GM13976 (cell line): ENCODE measurements around the gene GPNMB.
"Not testable (repeated sequence)": the region's sequence is repeated elsewhere in the genome, so short reads cannot be mapped to it uniquely, and the experiment has no call there.

ENCODE experiments used
- DNase-seq: peaks from one replicate; pipeline ENCODE4 v3.0.0; 2012; ENCODE audit warnings: low spot score
- CTCF ChIP-seq: IDR thresholded peaks from 2 replicates; pipeline ENCODE4 v1.5.1; 2012; ENCODE audit warnings: borderline replicate concordance, mild to moderate bottlenecking; ENCODE audit not compliant: insufficient read depth; ENCODE audit errors: extremely low read depth, missing control alignments, control extremely low read depth
- in situ Hi-C: fragments of 300-500 bp; cut with MboI; formaldehyde crosslinking; loops from one replicate; pipeline ENCODE4 v1.12.0; 2022; ENCODE audit warnings: low sequenced_read_pairs, mixed read lengths, inconsistent platforms; ENCODE audit not compliant: unreplicated experiment

The GPNMB gene

GRCh38 chr7:23246555-23246954 is at the start of gene GPNMB:
TSS of gene GPNMB (plus strand) at chr7:23246775. CDS start at chr7:23246858, 83 bp downstream.
- DNase-seq = no peak
- in situ Hi-C loops = no loop called here
- TF ChIP-seq CTCF = no peak

GRCh38 chr7:23197745-23198144 is 48.8 kb upstream of the GPNMB start:
- DNase-seq, in situ Hi-C loops: not testable (repeated sequence)

- in situ Hi-C loops = no loop called here
- no peak for TF ChIP-seq CTCF
- DNase-seq = no peak
Measured at GRCh38 chr7:23200331-23200730, 46.2 kb upstream of the GPNMB start.

- in situ Hi-C loops = no loop called here
- no peak for DNase-seq
- no peak for TF ChIP-seq CTCF
Measured at GRCh38 chr7:23204241-23204640, 42.3 kb upstream of the GPNMB start.

GRCh38 chr7:23205577-23205908 is 41.0 kb upstream of the GPNMB start:
- TF ChIP-seq CTCF = no peak
- no peak for DNase-seq
- in situ Hi-C loops = no loop called here

- peak; percentile 43 for DNase-seq
- in situ Hi-C loops = no loop called here
- TF ChIP-seq CTCF = no peak
Measured at GRCh38 chr7:23205909-23206767, 40.4 kb upstream of the GPNMB start.

- no peak for DNase-seq
- in situ Hi-C loops = no loop called here
Measured at GRCh38 chr7:23207021-23207420, 39.6 kb upstream of the GPNMB start.

More at GRCh38 chr7:23207021-23207420, 39.6 kb upstream of the GPNMB start:
- TF ChIP-seq CTCF = no peak
